ENCODE measurements around the gene CD74.

Gene CD74

DNA sequence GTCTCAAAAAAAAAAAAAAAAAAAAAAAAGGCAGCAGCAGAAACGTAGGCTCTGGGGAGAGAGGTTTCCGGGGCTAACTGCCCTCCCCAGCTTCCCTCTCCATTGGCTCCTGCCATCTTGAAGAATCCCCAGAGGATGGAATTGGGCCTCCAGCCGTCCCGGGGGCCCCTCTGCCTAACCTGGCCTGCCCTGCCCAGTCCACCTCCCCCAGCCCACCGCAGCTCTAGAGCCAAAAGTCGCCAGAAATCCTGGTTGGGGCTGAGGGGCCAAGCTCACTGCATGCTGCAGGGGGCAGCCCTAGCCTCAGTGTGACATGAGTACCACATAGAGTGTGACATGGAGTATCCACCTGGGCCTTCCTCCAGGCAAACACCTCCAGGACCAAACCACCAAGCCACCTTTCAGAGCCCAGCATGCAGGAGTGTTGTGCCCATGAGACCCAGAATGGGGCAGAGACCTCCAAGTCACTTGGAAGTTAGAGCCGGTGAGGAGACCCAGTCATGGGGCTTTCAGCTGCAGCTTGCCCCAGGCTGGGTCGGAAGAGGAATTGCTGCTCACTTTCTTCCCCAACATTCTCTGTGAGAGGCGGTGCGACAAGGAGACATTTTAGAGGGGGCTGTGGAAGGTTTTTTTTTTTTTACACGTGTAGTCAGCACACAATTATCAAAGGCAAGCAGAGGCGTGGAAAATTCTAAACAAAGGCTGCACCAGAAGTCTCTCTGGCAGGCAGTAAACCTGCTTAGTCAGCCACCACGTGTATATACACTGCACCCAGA, 17.6 kb downstream of the CD74 start:
- no peak for DNase-seq

DNA sequence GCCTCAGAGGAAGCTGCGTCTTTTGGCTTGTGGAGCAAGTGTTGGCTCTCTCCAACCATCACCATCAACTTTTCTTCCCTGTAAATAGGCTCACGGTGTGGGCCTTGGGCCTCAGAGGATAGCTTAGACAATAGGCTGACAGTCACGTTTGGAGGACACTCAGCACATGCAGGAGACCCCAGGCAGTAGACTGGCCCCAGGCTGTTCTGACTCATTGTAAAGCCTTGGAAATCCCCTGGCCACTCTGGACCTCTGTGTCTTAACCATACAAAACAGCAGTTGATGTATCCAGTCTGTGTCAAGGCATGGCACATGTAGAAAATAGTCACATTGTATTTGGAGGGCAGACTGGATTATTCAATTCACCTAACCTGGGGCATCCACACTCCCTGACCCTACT, 18.6 kb downstream of the CD74 start:
- no peak for DNase-seq

DNA sequence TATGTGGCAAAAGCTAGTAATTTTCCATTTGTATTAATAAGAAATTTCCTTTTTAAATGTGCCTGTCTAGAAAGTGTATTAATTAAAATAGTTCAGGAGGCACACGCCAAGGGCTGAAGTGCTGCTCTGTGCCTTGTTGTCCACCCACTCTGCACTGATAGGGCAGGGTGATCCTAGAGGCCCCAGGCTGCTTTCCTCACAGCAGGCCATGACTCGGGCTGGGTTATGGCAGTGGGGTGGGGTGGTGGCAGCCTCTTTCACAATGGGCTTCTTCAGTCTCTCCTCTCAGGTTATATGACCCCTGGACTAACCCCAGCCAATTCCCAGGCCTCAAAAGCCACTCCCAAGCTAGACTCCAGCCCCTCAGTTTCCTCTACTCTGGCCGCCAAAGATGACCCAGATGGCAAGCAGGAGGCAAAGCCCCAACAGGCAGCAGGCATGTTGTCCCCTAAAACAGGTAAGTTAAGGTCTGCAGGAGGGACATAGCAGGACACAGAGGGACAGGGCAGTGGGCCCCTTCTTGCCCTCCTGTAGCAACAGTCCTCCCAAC, 19.5 kb downstream of the CD74 start:
- no peak for DNase-seq

DNA sequence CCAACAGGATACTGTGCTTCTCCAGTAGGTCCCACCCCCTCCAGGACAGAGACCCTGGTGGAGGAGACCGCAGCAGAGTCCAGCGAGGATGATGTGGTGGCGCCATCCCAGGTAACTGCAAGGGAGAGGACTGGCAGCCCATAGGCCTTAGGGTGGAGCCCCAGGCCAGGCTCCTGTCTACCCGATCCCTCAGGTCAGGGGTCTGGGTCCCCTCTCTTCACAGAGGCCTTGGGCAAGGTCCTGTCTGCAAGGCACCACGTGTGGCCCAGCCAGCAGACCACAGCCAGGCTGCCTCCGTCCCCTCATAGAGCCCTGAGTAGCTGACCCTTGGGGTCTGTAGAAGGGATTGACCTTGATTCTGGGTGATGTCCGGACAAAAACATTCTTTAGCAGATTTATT, 20.0 kb downstream of the CD74 start:
- DNase-seq: no peak

DNA sequence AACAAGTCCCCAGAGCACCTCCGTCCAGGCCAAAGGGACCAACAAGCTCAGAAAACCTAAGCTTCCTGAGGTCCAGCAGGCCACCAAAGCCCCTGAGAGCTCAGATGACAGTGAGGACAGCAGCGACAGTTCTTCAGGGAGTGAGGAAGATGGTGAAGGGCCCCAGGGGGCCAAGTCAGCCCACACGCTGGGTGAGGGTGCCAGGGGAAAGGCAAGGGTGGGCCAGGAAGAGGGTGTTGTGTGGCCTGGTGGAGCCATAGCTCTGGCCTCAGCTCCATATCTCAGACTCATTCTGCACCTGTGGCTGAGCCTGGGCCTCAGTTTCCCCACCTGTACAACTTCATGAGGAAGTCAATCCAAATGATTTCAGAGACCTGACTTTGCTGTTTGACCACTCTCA, 20.7 kb downstream of the CD74 start:
- DNase-seq: no peak

DNA sequence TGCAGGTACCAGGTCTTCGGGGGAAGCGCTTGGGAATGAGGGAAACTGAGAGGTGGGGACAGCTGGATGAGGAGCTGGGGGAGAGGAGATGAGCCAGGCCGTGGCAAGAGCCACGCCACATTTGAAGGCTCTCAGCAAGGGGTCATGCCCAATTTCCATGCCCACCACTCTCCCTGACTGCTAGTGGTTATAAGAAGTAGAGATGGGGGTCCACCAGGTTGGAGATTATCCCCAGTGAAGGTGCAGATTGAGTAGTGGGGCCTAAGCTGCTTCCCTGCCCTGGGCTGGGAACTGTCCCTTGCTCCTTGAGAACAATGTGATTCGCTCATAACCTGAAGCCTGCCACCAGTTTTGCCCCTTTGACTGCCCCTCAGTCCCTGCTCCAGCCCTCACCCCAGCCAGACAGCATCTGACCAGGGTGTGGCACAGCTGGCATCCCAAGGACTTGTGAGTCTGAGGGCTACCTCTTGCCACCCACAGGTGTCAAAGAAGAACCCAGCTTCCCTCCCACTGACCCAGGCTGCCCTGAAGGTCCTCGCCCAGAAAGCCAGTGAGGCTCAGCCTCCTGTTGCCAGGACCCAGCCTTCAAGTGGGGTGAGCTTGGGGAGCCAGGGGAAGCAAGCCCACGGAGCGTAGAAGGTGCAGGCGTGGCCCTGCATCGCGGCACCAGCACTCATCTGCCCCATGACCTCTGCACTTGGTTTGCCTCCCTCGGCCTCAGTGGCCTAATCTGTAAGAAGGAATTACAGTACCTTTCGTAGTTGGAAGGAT, 21.5 kb downstream of the CD74 start:
- no peak for DNase-seq

DNA sequence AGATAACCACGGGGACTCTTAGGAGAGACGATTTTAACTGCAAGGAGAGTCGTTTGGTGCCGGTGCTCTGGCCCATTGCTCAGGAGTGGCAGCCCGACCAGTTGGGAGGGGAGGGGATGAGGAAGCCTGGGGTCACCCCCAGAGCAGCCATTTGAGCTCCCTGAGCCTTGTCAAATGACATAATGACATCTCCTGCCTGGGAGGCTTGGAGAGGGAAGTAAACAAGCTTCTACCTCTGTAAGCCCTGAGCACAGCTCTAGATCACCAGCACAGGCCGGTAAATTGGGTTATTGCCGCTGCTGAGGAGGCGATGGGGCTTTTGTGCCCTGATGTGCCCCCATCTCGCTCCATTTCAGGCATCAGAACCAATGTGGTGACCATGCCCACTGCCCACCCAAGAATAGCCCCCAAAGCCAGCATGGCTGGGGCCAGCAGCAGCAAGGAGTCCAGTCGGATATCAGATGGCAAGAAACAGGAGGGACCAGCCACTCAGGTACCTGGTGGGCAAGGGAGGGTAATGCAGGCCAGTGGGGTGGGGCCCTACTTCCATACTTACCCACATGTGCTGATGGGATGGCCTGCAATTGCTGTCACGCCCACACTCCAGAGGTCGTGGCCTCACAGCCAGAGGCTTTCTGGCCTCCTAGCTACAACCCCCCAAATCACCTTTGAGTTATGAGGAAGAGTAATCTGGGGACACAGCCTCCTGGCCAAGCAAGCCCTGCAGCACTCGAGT, 23.0 kb downstream of the CD74 start:
- no peak for DNase-seq

DNA sequence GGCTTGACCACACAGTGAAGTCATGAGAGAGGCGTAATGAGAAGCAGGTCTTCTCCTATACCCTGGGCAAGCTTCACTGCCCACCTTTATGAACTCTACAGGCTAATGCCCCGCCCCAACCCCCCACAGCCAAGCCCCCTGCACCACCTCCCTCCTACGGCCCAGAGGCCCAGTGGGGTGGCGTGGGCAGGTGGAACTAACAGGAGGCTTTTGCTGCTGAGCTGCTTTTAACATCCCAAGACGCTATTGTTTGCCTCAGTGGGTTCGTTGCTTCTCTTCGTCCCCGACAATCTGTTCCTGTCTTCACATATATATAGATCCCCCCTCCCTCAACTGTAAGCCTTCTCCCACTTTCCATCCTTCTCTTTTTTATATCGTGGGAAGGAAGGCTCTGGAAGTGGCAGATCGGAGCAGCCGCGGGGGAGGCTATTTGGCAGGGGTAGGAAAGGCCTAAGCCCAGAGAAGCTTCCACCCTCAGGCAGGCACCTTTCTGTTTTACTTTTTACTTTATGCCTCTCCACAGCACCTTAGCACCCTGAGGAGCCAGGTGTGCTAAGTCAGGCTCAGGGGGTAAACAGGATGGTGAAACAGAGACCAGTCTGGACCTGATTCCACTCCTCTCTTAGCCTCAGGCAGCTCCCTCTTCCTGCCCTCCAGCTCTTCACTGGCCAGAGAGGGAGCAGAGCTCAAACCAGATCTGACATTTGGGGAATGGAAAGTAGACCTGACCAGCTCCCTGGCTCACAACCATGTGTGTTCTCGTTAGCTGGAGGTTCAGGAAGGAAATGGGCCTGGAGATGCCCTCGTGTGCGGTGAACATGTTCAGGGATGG, 26.5 kb downstream of the CD74 start:
- no peak for DNase-seq

DNA sequence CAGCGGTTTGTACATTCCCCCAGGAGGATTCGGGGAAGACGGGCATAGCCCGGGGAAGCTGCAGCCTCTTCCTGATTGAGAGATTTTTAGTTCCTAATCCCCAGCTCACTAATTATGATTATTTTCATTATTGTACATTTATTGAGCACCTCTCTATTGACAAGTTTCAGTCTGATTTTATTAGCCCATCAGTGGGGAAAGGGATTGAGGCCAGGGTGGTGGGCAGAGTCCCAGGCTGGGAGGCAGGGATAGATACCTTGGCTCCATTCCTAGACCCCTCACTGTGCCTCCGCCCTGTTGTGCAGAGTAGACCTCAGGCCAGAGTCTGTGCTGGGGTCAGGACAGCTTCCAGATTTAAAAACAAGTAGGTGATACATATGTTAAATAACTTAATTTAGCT, 28.0 kb downstream of the CD74 start:
- DNase-seq: no peak

DNA sequence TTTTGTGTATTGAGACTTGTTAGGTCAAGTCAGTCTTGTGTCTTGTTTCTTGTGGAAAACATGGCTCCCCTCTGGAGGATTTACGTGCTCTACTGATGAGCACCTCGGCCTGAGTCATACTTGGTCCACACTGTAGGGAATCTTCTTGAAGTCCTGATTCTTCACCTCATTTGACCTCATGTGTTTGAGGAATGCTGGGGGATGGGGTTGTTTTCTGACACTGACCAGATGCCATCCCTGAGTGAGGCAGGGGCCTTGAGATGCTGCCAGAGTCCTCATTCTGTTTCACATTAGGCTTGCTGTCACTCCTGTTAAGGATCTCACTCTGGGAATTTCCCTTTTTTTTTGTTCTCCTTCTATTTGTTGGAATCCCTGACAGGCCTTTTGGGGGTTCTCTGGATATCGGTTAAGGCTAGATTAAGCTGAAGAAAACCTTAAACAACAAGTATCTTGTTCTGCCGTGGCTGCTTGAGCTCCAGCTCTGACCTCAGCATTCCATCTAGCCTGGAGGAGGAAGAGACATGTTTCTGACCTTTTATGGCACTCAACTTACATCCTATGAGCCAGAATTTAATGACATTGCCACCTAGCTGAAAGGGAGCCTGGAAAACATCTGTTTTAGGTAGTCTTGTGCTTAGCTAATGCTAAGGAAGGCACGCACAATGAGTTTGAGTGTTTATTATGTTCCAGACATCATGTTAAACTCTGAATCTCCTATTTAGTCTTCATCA, 34.6 kb downstream of the CD74 start:
- no peak for DNase-seq

DNA sequence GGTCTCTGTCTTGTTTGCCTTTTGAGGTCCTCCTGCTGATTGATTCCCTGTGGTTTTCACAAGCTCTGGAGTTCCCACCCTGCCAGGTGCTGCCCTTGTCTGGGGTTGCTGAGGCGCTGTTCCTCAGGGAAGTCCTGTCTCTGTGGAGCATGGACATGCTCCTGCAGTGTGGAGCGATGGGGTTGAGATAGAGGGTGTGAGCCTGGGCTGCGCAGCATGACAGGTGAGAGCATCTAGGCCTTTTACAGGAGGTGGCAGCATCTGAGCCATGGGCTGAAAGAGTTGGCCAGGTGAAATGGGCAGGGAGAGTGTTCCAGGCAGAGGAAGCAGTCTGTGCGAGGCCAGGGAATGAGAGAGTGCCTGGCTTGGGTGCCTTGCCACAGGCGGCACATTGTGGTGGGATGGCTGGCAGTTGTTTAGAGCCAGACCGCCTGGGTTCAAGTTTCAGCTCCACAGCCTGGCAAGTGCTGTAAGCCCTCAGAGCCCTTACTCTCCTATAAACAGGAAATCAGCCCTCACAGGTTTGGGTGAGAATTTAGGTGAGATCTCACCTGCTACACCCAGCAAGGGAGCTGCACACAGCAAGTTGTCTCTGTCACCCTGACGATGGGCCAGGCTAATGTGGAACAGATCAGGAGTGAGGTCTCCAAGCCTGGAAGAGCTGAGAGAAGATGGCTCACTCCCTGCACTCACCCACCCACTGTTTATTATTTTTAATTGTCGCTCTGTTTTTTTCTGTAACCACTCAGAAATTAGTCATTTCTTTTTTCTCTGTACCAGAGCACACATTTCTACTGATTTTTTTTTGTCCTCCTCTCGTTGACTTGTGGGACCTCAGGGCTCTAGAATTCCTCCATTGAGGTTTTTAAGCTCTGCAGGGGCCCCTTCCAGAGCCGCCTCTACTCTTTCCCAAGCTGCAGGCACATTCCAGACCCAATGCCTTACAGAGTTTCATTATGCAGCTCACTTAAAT, 35.6 kb downstream of the CD74 start:
- no peak for DNase-seq

DNA sequence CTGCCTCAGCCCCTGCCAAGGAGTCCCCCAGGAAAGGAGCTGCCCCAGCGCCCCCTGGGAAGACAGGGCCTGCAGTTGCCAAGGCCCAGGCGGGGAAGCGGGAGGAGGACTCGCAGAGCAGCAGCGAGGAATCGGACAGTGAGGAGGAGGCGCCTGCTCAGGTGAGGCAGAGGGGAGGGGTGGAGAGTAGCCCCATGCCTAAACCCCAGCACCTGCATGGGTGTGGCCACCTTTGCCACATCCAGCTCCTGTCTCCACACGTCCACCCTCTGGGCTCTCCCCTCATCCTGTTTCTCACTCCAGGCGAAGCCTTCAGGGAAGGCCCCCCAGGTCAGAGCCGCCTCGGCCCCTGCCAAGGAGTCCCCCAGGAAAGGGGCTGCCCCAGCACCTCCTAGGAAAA, 38.1 kb downstream of the CD74 start:
- no peak for DNase-seq

DNA sequence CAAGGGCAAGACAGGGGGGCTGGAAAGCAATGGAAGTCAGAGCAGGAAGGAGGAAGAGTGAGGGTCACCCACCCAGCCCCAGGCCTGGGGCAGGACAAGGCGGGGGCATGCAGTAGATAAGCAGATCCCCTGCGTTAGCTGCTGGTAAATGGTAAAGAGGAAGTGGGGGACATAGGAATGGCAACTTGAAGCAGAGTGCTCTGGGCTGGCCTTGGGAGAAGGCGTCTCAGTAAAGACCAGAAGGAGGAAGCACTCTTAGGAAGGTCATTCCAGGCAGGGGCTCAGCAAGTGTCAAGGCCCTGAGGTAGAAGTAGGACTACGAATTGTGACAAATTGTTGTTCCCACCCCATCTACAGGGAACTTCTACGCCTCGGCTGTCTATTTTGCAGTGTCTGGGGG, 40.1 kb downstream of the CD74 start:
- no peak for DNase-seq

DNA sequence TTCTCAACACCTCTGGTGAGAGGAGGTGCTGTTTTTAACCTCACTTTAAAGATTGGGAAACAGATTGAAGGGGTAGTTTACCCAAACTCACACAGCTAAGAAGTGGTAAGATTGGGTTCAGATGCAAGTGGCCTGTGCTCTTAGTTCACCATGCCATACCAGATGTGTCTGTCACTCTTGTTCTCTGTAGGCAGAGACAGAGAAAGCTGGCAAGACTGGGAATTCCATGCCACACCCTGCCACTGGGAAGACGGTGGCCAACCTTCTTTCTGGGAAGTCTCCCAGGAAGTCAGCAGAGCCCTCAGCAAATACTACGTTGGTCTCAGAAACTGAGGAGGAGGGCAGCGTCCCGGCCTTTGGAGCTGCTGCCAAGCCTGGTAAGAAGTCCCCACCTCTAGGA, 44.2 kb downstream of the CD74 start:
- no peak for DNase-seq

DNA sequence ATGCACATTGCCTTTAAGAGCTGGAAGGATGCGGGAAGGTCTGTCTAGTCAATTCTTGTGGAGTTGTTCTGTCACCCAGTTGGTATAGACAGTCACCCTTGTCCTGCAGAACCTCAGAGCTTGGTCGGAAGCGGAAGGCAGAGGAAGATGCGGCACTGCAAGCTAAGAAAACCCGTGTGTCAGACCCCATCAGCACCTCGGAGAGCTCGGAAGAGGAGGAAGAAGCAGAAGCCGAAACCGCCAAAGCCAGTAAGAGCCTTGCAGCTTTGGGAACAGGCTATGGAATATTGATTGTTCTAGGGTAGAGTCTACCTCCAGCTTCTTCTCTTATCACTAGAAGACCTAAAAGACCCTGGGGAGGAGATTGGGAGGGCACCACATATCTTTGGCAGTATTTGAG, 48.7 kb downstream of the CD74 start:
- DNase-seq: no peak

DNA sequence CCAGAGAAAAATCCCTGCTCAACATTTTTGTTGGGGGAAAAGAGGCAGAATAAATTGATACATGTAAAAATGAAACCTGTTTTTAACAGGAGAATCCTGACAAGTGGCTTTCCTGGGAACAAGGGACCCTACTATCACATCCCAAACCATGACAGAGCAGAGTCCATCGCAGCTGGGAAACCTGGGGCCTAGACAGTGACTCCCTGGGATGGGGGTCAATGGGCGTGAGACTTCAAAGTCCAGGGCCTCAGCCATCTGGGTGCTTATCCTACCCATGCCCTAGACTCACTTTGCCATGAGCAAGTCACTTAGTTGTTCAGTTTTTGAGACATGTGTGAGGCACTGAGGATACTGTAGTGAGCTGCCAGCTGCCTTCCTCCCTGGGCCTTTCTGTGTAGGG, 49.5 kb downstream of the CD74 start:
- no peak for DNase-seq

DNA sequence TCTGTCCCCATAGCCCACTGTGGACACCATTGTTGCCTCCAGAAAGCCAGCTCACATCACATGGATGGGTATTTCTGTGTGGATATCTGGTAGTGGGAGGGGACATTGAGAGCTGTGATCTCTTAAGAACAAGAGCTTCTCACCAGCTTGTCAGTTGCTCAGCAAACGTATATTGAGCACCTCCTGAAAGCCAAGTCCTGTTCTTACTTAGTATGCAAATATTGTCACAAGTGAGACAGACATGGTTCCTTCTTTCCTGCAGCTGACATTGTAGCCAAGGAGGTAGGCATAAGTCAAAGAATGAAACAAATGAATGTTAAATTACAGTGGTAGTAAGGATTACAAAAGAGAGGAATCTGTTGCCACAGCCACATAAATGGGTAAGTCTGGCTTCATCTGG, 51.4 kb downstream of the CD74 start:
- DNase-seq: no peak

DNA sequence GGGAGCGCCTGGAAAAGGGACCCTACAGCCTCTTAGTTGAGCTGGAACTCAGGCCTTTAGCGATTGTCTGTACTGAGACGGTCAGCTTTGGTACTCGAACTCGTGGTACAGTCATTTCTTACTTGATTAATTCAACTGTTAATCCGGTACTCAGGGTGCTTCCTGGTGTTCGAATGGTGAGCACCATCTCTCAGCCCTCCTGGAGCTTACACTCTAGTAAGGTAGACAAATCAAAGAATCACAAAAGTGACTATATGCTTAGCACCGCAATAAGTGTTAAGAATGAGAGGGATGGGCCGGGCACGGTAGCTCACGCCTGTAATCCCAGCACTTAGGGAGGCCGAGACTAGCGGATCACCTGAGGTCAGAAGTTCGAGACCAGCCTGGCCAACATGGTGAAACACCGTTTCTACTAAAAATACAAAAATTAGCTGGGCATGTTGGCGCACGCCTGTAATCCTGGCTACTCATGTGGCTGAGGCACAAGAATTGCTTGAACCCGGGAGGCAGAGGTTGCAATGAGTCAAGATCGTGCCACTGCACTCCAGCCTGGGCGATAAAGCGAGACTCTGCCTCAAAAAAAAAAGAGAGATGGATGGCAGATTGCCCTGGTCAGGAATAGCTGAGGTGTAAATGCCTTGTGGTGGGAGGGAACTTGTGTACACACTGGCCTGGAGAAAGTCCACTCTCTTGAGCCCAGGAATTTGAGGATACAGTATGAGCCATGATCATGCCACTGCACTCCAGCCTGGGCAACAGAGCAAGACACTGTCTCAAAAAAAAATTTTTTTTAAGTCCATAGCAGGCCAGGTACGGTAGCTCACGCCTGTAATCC, 54.2 kb downstream of the CD74 start:
- DNase-seq: no peak

DNA sequence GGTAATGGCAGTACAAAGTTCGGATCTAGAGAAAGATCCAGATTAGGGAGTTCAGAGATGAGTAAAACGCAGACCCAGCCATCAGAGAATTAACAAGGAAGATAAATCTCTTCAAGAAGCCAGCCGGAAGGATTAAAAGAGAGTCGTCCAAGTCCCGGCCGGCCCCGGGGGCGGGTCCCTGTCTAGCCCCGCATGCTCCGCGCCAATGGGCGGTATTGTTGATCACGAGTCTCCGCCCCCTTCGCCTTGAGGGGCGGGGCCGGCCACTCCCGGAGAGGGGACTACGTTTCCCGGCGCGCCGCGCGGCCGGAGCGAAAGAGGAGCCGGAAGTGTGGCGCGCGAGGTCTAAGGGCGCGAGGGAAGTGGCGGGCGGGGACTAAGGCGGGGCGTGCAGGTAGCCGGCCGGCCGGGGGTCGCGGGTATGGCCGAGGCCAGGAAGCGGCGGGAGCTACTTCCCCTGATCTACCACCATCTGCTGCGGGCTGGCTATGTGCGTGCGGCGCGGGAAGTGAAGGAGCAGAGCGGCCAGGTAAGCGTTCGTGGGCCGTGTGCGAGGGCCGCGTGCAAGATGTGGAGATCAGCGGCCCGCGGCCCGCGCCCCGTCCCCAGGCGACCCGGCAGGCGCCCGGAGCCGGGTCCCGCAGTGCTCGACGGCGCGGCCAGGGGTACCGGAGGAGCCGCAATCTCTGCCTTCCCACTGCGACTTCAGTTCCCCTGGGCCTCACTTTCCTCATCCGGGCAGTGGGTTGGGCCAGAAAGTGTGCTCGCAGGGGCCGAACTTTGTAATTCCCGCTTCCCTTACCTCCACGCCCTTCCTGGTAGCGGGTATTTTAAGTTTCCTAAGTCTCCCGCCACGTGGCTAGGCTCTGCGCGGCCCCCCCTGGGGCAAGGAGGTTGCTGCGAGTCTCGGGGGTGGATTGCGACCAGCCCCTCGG, 55.1 kb downstream of the CD74 start, which contains the start of gene TCOF1:
TSS of gene TCOF1 (plus strand) at position 372 of the 935 bp plus-strand sequence. CDS start at position 422, 50 bp downstream.
- DNase-seq: peak; percentile 81

Data from KG1 (cell line).